Activated T-cell treated with anti-CD3 and anti-CD28 coated beads, Interleukin-2, amount 50 U/mL, for 72 hours (primary cell): Measurements from ENCODE around the gene TEKT5. TPM values are rescaled to one million over a fixed set of nuclear protein-coding genes. Genes with fewer than 3 reads are reported as not detected.
"Not testable (repeated sequence)": the region's sequence is repeated elsewhere in the genome, so short reads cannot be mapped to it uniquely, and the experiment has no call there.

ENCODE experiments used
- ATAC-seq, 2 donors: fragments of 150-1000 bp; cut with Tn5 transposase; replicated peaks in 1 of 2; 2 replicates each; pipeline ENCODE4 v1.10.0; 2021; ENCODE audit warnings: moderate library complexity in 2 of 2, mild to moderate bottlenecking in 1 of 2
- DNase-seq, 2 donors: peaks; one replicate each; pipeline ENCODE4 v3.0.0; 2021 to 2022; ENCODE audit warnings: mixed read lengths in 1 of 2
- H3K27ac Mint-ChIP-seq: one replicate; pipeline ENCODE4 v1.8.0; 2022; ENCODE audit warnings: mild to moderate bottlenecking, moderate library complexity, mixed read lengths
- H3K27me3 Mint-ChIP-seq: one replicate; pipeline ENCODE4 v1.8.0; 2022; ENCODE audit warnings: low read depth, mixed read lengths
- H3K36me3 Mint-ChIP-seq, 2 donors: one replicate each; pipeline ENCODE4 v1.8.0; 2022; ENCODE audit warnings: mixed read lengths in 2 of 2, mild to moderate bottlenecking in 1 of 2; ENCODE audit not compliant: insufficient read depth in 2 of 2
- H3K4me1 Mint-ChIP-seq: one replicate; pipeline ENCODE4 v1.8.0; 2022; ENCODE audit warnings: low read depth, mixed read lengths
- H3K4me3 Mint-ChIP-seq, 2 donors: one replicate each; pipeline ENCODE4 v1.8.0; 2022; ENCODE audit warnings: mild to moderate bottlenecking in 2 of 2, mixed read lengths in 2 of 2, moderate library complexity in 2 of 2
- H3K9me3 Mint-ChIP-seq, 2 donors: one replicate each; pipeline ENCODE4 v1.8.0; 2022; ENCODE audit warnings: mixed read lengths in 2 of 2
- total RNA-seq, 2 donors: library from RNA; stranded (reverse); gene quantifications; one replicate each; pipeline ENCODE4 v1.2.3, GENCODE V29; 2022

The TEKT5 gene
- total RNA-seq, 2 donors from 2014 or later = 0.23 TPM; not detected in 1

DNA sequence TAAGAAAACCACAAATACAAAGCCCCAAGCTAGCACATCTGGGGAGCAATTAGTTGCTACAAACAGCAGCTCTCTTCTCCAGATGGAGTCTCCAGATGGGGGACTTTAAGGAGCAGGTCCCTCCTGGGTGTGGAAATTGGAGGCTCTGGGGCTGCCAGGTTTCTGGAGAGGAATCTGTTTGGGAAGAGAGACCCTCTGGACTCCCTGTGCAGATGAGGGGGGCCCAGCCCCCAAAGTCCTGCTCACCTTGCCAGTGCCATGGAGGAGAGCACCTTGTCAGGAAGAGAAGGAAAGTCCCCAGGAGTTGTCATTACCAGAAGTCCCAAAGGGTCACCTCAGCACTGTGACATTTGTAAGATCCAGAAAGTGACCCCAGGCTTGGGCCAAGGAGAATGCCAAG, 14.8 kb downstream of the TEKT5 start:
- no peaks in the 10 kb centered on the region for H3K9me3 Mint-ChIP-seq
- H3K27me3 Mint-ChIP-seq = peaks cover 6% of the 10 kb centered on the region

DNA sequence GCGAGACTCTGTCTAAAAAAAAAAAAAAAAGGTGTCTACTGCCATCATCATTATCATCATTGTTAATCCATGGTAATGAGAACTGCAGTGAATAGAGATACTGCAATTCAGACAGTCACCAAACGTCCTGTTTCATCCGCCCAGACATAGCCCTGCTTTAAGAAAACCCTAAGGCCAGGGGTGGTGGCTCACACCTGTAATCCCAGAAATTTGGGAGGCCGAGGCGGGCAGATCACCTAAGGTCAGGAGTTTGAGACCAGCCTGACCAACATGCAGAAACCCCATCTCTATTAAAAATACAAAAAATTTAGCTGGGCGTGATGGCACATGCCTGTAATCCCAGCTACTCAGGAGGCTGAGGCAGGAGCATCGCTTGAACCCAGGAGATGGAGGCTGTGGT, 15.3 kb downstream of the TEKT5 start:
- DNase-seq, H3K4me3 Mint-ChIP-seq, ATAC-seq, H3K27ac Mint-ChIP-seq, H3K36me3 Mint-ChIP-seq, H3K27me3 Mint-ChIP-seq, H3K9me3 Mint-ChIP-seq, H3K4me1 Mint-ChIP-seq: not testable (repeated sequence)

More for the DNA sequence above, 14.8 kb downstream of the TEKT5 start:
- H3K4me3 Mint-ChIP-seq = no peak overlapping the region
- H3K36me3 Mint-ChIP-seq = no peaks in the 10 kb centered on the region
- H3K27ac Mint-ChIP-seq = no peak overlapping the region
- DNase-seq (no peak), ATAC-seq (no peak)
- no peaks in the 10 kb centered on the region for H3K4me1 Mint-ChIP-seq

DNA sequence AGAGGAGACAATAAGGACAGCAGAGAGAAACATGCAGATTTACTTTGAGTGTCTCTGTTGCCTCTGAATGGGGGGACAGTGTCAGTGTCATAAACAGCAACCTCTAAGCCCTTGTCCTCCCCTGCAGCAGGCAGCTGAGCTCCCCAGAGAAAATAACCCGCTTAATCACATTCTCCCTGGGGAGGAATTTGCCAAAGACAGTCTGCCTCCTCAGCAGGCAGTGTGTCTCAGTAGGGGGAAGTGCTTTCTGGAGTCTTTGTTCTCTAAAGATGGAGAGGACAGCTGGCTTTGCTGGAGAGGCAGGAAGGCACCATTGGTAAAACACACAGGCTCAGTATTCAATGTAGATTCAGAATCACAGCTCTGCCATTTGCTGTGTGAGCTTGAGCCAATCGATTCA, 16.1 kb downstream of the TEKT5 start:
- H3K27me3 Mint-ChIP-seq = peaks cover 6% of the 10 kb centered on the region
- ATAC-seq (no peak), DNase-seq (no peak)
- no peaks in the 10 kb centered on the region for H3K9me3 Mint-ChIP-seq
- no peaks in the 10 kb centered on the region for H3K36me3 Mint-ChIP-seq
- H3K4me1 Mint-ChIP-seq = no peaks in the 10 kb centered on the region
- no peak overlapping the region for H3K4me3 Mint-ChIP-seq
- H3K27ac Mint-ChIP-seq = no peak overlapping the region

GRCh38 chr16:10676284-10676683, 18.4 kb downstream of the TEKT5 start:
- H3K4me1 Mint-ChIP-seq = no peaks in the 10 kb centered on the region
- no peaks in the 10 kb centered on the region for H3K36me3 Mint-ChIP-seq
- H3K4me3 Mint-ChIP-seq = no peak overlapping the region
- DNase-seq = no peak
- no peak overlapping the region for H3K27ac Mint-ChIP-seq
- no peak for ATAC-seq
- H3K27me3 Mint-ChIP-seq = peaks cover 15% of the 10 kb centered on the region
- no peaks in the 10 kb centered on the region for H3K9me3 Mint-ChIP-seq

DNA sequence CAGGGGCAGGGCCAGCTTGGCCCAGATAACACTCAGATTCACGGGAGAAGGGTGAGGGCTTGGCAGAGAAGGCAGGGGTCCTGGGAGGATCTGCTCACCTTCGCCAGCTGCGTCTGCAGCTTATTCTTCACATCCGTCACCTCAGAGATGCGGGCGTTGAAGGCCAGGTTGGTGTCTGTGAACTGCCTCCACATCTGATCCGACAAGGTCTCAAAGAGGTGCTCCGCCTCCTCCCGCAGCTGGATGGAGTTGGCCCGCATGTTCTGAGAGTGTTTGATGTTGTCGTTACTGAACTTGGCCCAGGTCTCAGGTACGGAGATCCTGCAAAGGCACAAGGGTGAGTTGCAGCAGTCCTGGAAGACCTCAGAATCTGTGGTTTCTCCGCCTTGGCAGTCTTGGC, 18.9 kb downstream of the TEKT5 start:
- no peak overlapping the region for H3K27ac Mint-ChIP-seq
- H3K36me3 Mint-ChIP-seq = no peaks in the 10 kb centered on the region
- no peak overlapping the region for H3K4me3 Mint-ChIP-seq
- H3K27me3 Mint-ChIP-seq = peaks cover 19% of the 10 kb centered on the region
- H3K4me1 Mint-ChIP-seq = no peaks in the 10 kb centered on the region
- no peak for ATAC-seq
- H3K9me3 Mint-ChIP-seq = no peaks in the 10 kb centered on the region
- DNase-seq = no peak

DNA sequence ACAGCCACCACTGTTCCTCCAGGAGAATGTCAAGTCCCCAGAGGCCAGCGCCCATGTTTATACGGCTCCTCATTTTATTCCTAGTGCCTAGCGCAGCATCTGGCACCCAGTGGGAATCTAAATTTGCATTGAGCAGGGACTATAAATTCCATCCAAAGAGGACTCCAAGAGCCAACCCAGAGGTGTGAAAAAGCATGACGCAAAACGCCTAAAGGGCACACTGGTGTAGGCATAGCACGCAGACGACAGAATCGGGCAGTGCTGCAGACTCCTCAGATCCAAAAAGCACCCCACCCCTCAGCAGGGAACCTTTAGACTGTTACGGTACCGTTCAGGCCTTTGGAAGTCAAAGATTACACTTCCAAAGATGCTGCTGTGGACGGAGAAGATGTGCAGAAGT, 19.5 kb downstream of the TEKT5 start:
- Mint-ChIP-seq H3K27me3 (peaks cover 20% of the 10 kb centered on the region), H3K36me3 (no peaks in the 10 kb centered on the region), H3K9me3 (no peaks in the 10 kb centered on the region), H3K27ac (no peak overlapping the region), H3K4me3 (no peak overlapping the region), H3K4me1 (no peaks in the 10 kb centered on the region)
- DNase-seq (no peak), ATAC-seq (no peak)

DNA sequence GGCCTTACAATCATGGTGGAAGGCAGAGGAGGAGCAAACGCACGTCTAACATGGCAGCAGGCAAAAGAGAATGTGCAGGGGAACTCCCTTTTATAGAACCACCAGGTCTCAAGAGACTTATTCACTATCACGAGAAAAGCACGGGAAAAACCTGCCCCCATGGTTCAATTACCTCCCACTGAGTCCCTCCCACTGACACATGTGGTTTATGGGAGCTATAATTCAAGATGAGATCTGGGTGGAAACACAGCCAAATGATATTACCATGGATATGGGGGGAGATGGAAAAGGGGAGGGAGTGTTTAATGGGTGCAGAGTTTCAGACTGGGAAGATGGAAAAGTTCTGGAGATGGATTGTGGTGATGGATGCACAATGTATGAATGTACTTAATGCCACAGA, 23.0 kb downstream of the TEKT5 start:
- ATAC-seq (no peak), DNase-seq (no peak)
- Mint-ChIP-seq H3K36me3 (no peaks in the 10 kb centered on the region), H3K4me1 (no peaks in the 10 kb centered on the region), H3K4me3 (no peak overlapping the region), H3K27ac (no peak overlapping the region), H3K9me3 (no peaks in the 10 kb centered on the region), H3K27me3 (peaks cover 14% of the 10 kb centered on the region)

DNA sequence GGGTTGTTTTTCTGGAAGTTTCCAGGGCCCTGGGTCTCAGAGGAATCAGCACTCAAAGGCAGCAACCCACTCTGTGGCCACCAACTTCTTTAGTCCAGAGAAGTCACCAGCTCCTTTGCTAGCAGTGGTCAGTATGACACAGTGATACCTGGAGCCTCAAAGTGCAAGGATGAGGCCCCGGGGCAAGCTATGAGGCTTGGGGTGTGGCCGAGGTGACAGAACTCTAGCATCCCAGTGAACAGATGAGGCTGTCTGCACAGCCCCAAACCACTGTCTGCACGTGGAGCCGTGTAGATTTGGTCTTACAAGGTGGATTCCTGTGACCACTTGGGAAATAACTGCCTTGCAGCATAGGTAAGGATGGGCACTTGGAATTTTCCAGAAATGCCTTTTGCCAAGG, 24.9 kb downstream of the TEKT5 start:
- H3K36me3 Mint-ChIP-seq = no peaks in the 10 kb centered on the region
- no peak for DNase-seq

DNA sequence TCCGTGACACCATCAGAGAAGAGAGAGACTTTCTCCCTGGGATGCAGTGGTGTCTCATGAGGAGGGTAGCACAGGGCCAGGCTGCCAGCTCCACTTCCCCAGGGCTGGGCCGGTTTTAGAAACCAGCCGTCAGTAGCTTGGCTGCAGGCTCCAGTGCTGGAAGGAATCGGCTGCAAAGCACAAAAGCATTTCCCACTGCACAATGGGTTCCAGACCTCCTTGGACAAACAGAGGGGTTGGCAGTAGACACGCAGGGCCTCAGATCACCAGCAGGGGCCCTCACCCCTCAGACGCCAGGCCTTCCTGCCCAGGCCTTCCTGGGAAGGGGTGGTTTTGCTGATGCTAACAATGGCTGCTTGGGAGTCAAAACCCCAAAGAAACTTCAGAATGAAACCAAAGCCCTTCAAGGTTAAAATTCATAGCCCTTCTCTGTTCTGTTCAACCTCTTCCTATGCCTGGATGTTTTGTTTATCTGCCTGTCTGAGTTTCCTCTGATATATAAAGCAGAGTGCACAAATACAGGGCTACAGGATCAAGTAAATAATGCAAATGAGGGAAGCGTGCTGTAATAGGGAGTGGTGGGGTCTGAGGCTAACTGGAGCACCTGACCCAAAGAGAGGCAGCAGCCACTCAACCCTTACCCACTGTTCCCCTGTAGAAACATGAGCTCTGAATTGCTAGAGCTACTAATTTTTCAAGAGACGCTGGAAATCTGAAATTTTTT, 26.2 kb downstream of the TEKT5 start:
- Mint-ChIP-seq H3K27ac (no peak overlapping the region), H3K27me3 (peaks cover 20% of the 10 kb centered on the region), H3K4me1 (no peaks in the 10 kb centered on the region), H3K9me3 (no peaks in the 10 kb centered on the region), H3K4me3 (no peak overlapping the region), H3K36me3 (no peaks in the 10 kb centered on the region)
- ATAC-seq (peak in 1 of 2 donors; percentile 41), DNase-seq (peak; percentile 11 to 26)

More for the DNA sequence above, 24.9 kb downstream of the TEKT5 start:
- H3K27me3 Mint-ChIP-seq = peaks cover 20% of the 10 kb centered on the region
- no peaks in the 10 kb centered on the region for H3K4me1 Mint-ChIP-seq
- ATAC-seq = no peak
- H3K27ac Mint-ChIP-seq = no peak overlapping the region
- H3K4me3 Mint-ChIP-seq = no peak overlapping the region
- H3K9me3 Mint-ChIP-seq = no peaks in the 10 kb centered on the region

DNA sequence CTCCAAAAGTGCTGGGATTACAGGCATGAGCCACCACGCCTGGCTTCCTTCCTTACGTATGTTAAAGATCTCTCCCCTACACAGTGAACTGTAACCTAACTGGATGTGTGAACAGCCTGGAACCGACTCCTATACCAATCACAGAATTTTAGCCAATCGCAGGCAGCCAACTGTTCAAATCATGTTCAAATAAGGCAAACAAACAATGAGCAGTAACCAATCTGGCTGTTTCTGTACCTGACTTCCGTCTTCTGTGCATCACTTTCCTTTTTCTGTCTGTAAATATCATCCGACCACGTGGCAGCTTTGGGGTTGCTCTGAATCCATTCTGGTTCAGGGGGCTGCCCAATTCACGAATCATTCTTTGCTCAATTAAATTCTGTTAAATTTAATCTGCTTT, 27.5 kb downstream of the TEKT5 start:
- H3K9me3 Mint-ChIP-seq = no peaks in the 10 kb centered on the region

DNA sequence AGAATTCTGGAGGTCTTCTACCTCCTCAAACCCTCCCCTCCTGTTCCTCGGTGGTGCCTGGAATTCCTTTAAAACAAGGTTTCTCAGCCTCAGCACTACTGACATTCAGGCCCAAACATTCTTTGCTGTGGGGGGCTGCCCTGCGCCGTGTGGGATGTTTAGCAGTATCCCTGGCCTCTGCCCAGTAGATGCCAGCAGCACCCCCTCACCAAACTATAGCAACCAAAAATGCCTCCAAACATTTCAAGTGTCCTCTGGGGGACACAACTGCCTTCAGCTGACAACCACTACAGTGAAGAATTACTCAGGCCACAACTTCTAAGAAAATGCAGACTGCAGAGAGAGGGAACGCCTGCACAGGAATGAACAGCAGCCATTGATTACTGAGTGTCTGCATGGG, 28.4 kb downstream of the TEKT5 start:
- no peak for ATAC-seq
- Mint-ChIP-seq H3K4me3 (no peak overlapping the region), H3K27ac (no peak overlapping the region), H3K9me3 (no peaks in the 10 kb centered on the region), H3K27me3 (peaks cover 15% of the 10 kb centered on the region), H3K36me3 (no peaks in the 10 kb centered on the region), H3K4me1 (no peaks in the 10 kb centered on the region)
- DNase-seq = no peak

More for the DNA sequence above, 27.5 kb downstream of the TEKT5 start:
- peaks cover 25% of the 10 kb centered on the region for H3K27me3 Mint-ChIP-seq
- no peaks in the 10 kb centered on the region for H3K4me1 Mint-ChIP-seq
- DNase-seq = no peak
- ATAC-seq = no peak
- H3K27ac Mint-ChIP-seq = no peak overlapping the region
- no peak overlapping the region for H3K4me3 Mint-ChIP-seq
- H3K36me3 Mint-ChIP-seq = no peaks in the 10 kb centered on the region

GRCh38 chr16:10665166-10665565, 29.6 kb downstream of the TEKT5 start:
- DNase-seq (no peak), ATAC-seq (no peak)
- no peaks in the 10 kb centered on the region for H3K4me1 Mint-ChIP-seq
- H3K27ac Mint-ChIP-seq = no peak overlapping the region
- peaks cover 10% of the 10 kb centered on the region for H3K27me3 Mint-ChIP-seq
- no peaks in the 10 kb centered on the region for H3K9me3 Mint-ChIP-seq
- H3K4me3 Mint-ChIP-seq = no peak overlapping the region
- H3K36me3 Mint-ChIP-seq = no peaks in the 10 kb centered on the region

- Mint-ChIP-seq H3K9me3 (no peaks in the 10 kb centered on the region), H3K4me3 (no peak overlapping the region), H3K4me1 (no peaks in the 10 kb centered on the region), H3K36me3 (no peaks in the 10 kb centered on the region), H3K27ac (no peak overlapping the region), H3K27me3 (peaks cover 10% of the 10 kb centered on the region)
- DNase-seq = no peak
- ATAC-seq = no peak
Observed at GRCh38 chr16:10664720-10665126, 30.0 kb downstream of the TEKT5 start.

DNA sequence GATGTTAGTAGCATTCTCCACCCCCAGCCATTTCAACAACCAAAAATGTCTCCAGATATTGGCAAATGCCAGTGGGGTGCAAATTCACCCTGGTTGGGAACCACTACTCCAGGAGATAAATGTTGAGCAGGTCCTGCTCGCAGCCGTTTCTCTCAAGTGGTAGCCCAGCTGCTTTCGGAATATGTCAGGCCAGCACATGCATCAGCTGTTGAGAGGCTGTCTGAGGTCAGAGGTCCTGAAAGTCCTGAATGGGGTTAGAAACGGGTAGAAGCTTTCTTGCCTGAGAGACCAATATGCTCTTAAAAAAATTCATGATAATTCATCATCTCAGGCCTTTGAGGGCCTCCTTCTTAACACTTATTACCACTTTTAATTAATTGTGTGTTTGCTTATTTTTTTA, 31.0 kb downstream of the TEKT5 start:
- peaks cover 10% of the 10 kb centered on the region for H3K27me3 Mint-ChIP-seq
- no peak overlapping the region for H3K27ac Mint-ChIP-seq
- ATAC-seq (no peak), DNase-seq (no peak)
- no peaks in the 10 kb centered on the region for H3K4me1 Mint-ChIP-seq
- H3K4me3 Mint-ChIP-seq = no peak overlapping the region
- no peaks in the 10 kb centered on the region for H3K9me3 Mint-ChIP-seq
- H3K36me3 Mint-ChIP-seq = no peaks in the 10 kb centered on the region
